B cell (primary cell): ENCODE data around the gene SEC16A. TPM values are rescaled to one million over a fixed set of nuclear protein-coding genes. Genes with fewer than 3 reads are reported as not detected.

Experiments
- ATAC-seq: fragments of 200-7000 bp; cut with Tn5 transposase; one replicate; pipeline ENCODE4 v1.10.0; 2021; ENCODE audit warnings: low read depth, mild to moderate bottlenecking, moderate number of reproducible peaks, moderate library complexity
- CTCF ChIA-PET: fragments of 350-600 bp; sonication (Branson Sonifier 250); formaldehyde crosslinking; loops from one replicate; lab custom pipeline; 2021; ENCODE audit warnings: antibody characterized with exemption, inconsistent platforms; lab: Charles Lee
- POLR2A ChIA-PET: fragments of 350-600 bp; sonication (Branson Sonifier 250); formaldehyde crosslinking; loops from one replicate; lab custom pipeline; 2021; ENCODE audit warnings: antibody characterized with exemption; lab: Charles Lee
- DNase-seq: peaks from one replicate; pipeline ENCODE4 v3.0.0; 2013
- H2AFZ ChIP-seq: 2 replicates; pipeline ENCODE4 v1.6.1; 2012; ENCODE audit warnings: mild to moderate bottlenecking, low read depth, low read length; ENCODE audit not compliant: insufficient read depth, poor library complexity, severe bottlenecking
- H3K27ac ChIP-seq, 2 donors: 1 replicate in 1 of 2; 2 replicates in 1 of 2; pipeline ENCODE4 v1.5.1; 2012 to 2013; ENCODE audit warnings: low read length in 2 of 2, mild to moderate bottlenecking in 2 of 2, moderate library complexity in 1 of 2
- H3K27me3 ChIP-seq, 4 experiments: fragments of 200-600 bp in 1 of 4; sonication (generic) in 1 of 4; replicated peaks in 1 of 4; 1 replicate in 2 of 4; 2 replicates in 2 of 4; pipeline versions ENCODE4 v1.6.1 to v1.7.0; 2013 to 2016; ENCODE audit warnings: low read length in 3 of 4, mild to moderate bottlenecking in 2 of 4, mixed read lengths in 1 of 4, moderate library complexity in 1 of 4; ENCODE audit not compliant: insufficient read depth in 4 of 4, control insufficient read depth in 3 of 4; ENCODE audit errors: control extremely low read depth in 1 of 4
- H3K36me3 ChIP-seq, 2 experiments: replicated peaks in 1 of 2; 1 replicate in 1 of 2; 2 replicates in 1 of 2; pipeline versions ENCODE4 v1.6.1 to v1.7.1; 2013; ENCODE audit warnings: low read length in 1 of 2; ENCODE audit not compliant: insufficient read depth in 2 of 2, control insufficient read depth in 1 of 2; ENCODE audit errors: control extremely low read depth in 1 of 2, extremely low read depth in 1 of 2
- H3K4me1 ChIP-seq, 2 donors: fragments of 200-600 bp in 1 of 2; sonication (generic) in 1 of 2; 1 replicate in 1 of 2; 2 replicates in 1 of 2; pipeline versions ENCODE4 v1.5.1 to v1.6.1; 2013 to 2017; ENCODE audit warnings: low read length in 2 of 2; ENCODE audit not compliant: control insufficient read depth in 2 of 2, insufficient read depth in 2 of 2
- H3K4me2 ChIP-seq: replicated peaks from 2 replicates; pipeline ENCODE3; 2012; ENCODE audit warnings: mild to moderate bottlenecking, low read depth, low read length; ENCODE audit not compliant: poor library complexity, severe bottlenecking
- H3K4me3 ChIP-seq, 5 experiments: fragments of 200-600 bp in 1 of 5; sonication (generic) in 1 of 5; 1 replicate in 3 of 5; 2 replicates in 2 of 5; pipeline versions ENCODE4 v1.5.1 to v1.7.0; 2011 to 2016; ENCODE audit warnings: low read length in 4 of 5, mild to moderate bottlenecking in 4 of 5, low read depth in 2 of 5, control low read depth in 1 of 5, moderate library complexity in 1 of 5; ENCODE audit not compliant: insufficient read depth in 1 of 5; ENCODE audit errors: control extremely low read depth in 1 of 5, extremely low read depth in 1 of 5
- H3K79me2 ChIP-seq: fragments of 200-600 bp; sonication (generic); one replicate; pipeline ENCODE4 v1.6.0; 2016; ENCODE audit warnings: low read length; ENCODE audit not compliant: control insufficient read depth, insufficient read depth
- H3K9ac ChIP-seq: fragments of 200-600 bp; sonication (generic); 2 replicates; pipeline ENCODE4 v1.6.1; 2017; ENCODE audit warnings: mild to moderate bottlenecking, low read length, moderate library complexity
- H3K9me3 ChIP-seq, 3 donors: one replicate each; pipeline versions ENCODE4 v1.6.1 to v1.7.1; 2013; ENCODE audit warnings: low read length in 2 of 3; ENCODE audit not compliant: control insufficient read depth in 2 of 3, insufficient read depth in 1 of 3; ENCODE audit errors: control extremely low read depth in 1 of 3
- H4K20me1 ChIP-seq: 2 replicates; pipeline ENCODE4 v1.6.0; 2012; ENCODE audit warnings: mild to moderate bottlenecking, low read length; ENCODE audit not compliant: insufficient read depth, control insufficient read depth, poor library complexity, severe bottlenecking
- H3K27ac Mint-ChIP-seq: one replicate; pipeline ENCODE4 v1.8.0; 2021; ENCODE audit warnings: mixed read lengths
- H3K27me3 Mint-ChIP-seq: one replicate; pipeline ENCODE4 v1.8.0; 2021; ENCODE audit warnings: mixed read lengths
- H3K4me1 Mint-ChIP-seq: one replicate; pipeline ENCODE4 v1.8.0; 2021; ENCODE audit warnings: mixed read lengths
- H3K4me3 Mint-ChIP-seq: one replicate; pipeline ENCODE4 v1.8.0; 2021; ENCODE audit warnings: mixed read lengths
- H3K9me3 Mint-ChIP-seq: one replicate; pipeline ENCODE4 v1.8.0; 2022; ENCODE audit warnings: mixed read lengths; ENCODE audit not compliant: insufficient read depth
- EZH2 ChIP-seq: IDR thresholded peaks from 2 replicates; pipeline ENCODE4 v1.6.1; 2012; ENCODE audit warnings: borderline replicate concordance, low read depth, mild to moderate bottlenecking, moderate library complexity, low read length; ENCODE audit not compliant: insufficient read depth, poor library complexity, severe bottlenecking
- WGBS: methylation state at CpG from one replicate; pipeline ENCODE4 v1.1.5; 2013; ENCODE audit warnings: missing lambda C conversion rate; ENCODE audit not compliant: insufficient coverage; 5-methylcytosine and 5-hydroxymethylcytosine counted together
- intact Hi-C: fragments of 100-400 bp; cut with micrococcal nuclease; formaldehyde crosslinking; loops from one replicate; pipeline ENCODE4 v1.10.0; 2022
- polyA plus RNA-seq: library from polyadenylated mRNA; depleted of rRNA; stranded (reverse); fragments of >200 nt; gene quantifications from 2 replicates; pipeline ENCODE4 v1.2.3, GENCODE V29; 2012
- total RNA-seq, 2 donors: library from RNA; stranded (reverse); fragments of 120-200 nt in 1 of 2; gene quantifications; 1 replicate in 1 of 2; 2 replicates in 1 of 2; pipeline versions ENCODE4 v1.2.3 to v1.2.4, GENCODE V29; 2013 to 2022
- TF ChIP-seq, protein P1 (sequence below): fragments of 200-600 bp; IDR thresholded peaks from one replicate; pipeline ENCODE4 v1.8.0; 2022; ENCODE audit warnings: antibody characterized with exemption, mild to moderate bottlenecking

The SEC16A gene
- total and polyA plus RNA-seq, 2 donors (not counting 1 experiment from before 2014, with no cell fraction given) = 31.7 to 73.4 TPM

DNA sequence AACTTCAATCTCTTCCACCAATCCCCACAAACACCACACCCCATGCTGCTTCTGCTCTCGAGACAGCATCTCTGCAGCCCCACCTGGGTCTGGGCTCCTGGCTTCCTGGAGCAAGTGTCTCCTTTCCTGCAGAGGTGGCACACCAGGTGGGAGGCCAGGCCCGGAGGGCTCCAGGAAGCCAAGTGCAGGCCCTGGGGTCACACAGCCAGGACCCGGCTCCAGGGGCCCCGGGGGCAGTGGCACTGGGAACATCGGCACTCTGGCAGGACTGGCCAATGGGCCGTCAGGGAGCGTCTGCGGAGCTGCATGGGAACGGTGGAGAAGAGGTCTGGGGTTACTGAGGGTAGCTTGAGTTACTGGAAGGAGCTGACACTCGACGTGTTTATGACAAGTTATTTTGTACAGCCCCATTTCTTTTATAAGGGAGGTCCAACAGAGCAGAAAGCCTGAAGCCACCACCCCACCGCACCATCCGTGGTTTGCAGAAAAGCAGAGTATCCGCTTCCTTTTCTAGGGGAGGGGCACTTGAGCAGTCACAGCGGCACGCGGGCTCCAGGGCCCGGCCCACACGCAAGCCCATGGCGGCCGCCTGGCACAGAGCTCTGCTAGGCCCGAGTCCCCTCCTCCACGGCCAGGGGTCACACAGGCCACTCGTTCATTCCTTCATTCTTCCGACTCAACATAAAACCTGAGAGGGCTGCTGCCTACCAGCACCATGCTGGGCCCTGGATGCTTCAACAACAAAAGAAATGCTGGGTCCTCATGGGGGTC lies 28.6 kb downstream of the SEC16A start:
- intact Hi-C loops = no loop called here
- Histone ChIP-seq H3K27ac (no peak overlapping the region), H3K79me2 (peaks cover 15% of the 10 kb centered on the region), H3K9ac (no peak overlapping the region), H3K4me2 (no peak overlapping the region), H2AFZ (no peak overlapping the region), H3K4me3 (no peak overlapping the region), H3K4me1 (no peaks in the 10 kb centered on the region), H3K27me3 (no peaks in the 10 kb centered on the region), H3K9me3 (no peaks in the 10 kb centered on the region), H4K20me1 (peaks cover 21% of the 10 kb centered on the region), H3K36me3 (peaks cover 0 to 80% of the 10 kb centered on the region in 2 experiments)
- ChIA-PET CTCF (no interaction called here), POLR2A (no interaction called here)
- no peak overlapping the region for H3K27ac Mint-ChIP-seq
- 98% methylated on average over 24 of the region's 25 CpGs for WGBS
- TF ChIP-seq, protein P1, sequence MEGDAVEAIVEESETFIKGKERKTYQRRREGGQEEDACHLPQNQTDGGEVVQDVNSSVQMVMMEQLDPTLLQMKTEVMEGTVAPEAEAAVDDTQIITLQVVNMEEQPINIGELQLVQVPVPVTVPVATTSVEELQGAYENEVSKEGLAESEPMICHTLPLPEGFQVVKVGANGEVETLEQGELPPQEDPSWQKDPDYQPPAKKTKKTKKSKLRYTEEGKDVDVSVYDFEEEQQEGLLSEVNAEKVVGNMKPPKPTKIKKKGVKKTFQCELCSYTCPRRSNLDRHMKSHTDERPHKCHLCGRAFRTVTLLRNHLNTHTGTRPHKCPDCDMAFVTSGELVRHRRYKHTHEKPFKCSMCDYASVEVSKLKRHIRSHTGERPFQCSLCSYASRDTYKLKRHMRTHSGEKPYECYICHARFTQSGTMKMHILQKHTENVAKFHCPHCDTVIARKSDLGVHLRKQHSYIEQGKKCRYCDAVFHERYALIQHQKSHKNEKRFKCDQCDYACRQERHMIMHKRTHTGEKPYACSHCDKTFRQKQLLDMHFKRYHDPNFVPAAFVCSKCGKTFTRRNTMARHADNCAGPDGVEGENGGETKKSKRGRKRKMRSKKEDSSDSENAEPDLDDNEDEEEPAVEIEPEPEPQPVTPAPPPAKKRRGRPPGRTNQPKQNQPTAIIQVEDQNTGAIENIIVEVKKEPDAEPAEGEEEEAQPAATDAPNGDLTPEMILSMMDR = no peak
- no peak for TF ChIP-seq EZH2
- no peak for DNase-seq
- H3K9me3 Mint-ChIP-seq = no peaks in the 10 kb centered on the region
- ATAC-seq = no peak
- no peak overlapping the region for H3K4me3 Mint-ChIP-seq
- H3K27me3 Mint-ChIP-seq = no peaks in the 10 kb centered on the region
- H3K4me1 Mint-ChIP-seq = no peaks in the 10 kb centered on the region

DNA sequence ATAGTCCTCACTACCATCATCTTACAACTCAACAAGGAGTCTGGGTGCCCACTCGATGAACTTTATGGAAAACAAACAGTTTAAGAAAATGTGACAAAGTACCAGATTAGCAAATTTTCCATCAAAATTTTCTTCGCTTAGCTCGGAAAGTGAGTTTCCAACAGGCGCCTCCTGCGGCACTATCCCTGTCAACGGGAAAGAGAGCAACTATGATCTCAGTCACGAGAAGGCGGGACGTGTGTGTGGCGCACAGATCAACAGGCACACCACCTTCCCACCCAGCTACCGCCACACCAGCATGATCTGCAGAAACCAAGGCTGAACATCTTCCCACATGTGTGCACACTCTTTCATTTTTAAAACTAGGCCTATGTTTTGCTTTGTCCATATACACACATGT lies 29.5 kb downstream of the SEC16A start:
- TF ChIP-seq EZH2 = no peak
- TF ChIP-seq, protein P1 = no peak
- peaks cover 15% of the 10 kb centered on the region for H3K79me2 ChIP-seq
- H3K4me2 ChIP-seq = no peak overlapping the region
- Mint-ChIP-seq H3K27ac (no peak overlapping the region), H3K4me1 (no peaks in the 10 kb centered on the region), H3K9me3 (no peaks in the 10 kb centered on the region), H3K27me3 (no peaks in the 10 kb centered on the region), H3K4me3 (no peak overlapping the region)
- H2AFZ ChIP-seq = no peak overlapping the region
- ATAC-seq = no peak
- H3K27me3 ChIP-seq = no peaks in the 10 kb centered on the region
- no peaks in the 10 kb centered on the region for H3K9me3 ChIP-seq
- intact Hi-C loops = no loop called here
- no peak overlapping the region for H3K4me3 ChIP-seq
- CTCF ChIA-PET = interaction anchor here (0.7 kb wide), 1 partner anchor 588 kb away, joined by 4 read pairs; no protein-coding TSS in a partner anchor
- peaks cover 15% of the 10 kb centered on the region for H4K20me1 ChIP-seq
- no peak for DNase-seq
- H3K9ac ChIP-seq = no peak overlapping the region
- POLR2A ChIA-PET = no interaction called here
- H3K36me3 ChIP-seq = peaks cover 4 to 79% of the 10 kb centered on the region in 2 experiments
- WGBS = 98% methylated on average over 11 of the region's 11 CpGs
- no peaks in the 10 kb centered on the region for H3K4me1 ChIP-seq
- H3K27ac ChIP-seq = no peak overlapping the region
